ENCODE results near the gene USH2A.

DNA sequence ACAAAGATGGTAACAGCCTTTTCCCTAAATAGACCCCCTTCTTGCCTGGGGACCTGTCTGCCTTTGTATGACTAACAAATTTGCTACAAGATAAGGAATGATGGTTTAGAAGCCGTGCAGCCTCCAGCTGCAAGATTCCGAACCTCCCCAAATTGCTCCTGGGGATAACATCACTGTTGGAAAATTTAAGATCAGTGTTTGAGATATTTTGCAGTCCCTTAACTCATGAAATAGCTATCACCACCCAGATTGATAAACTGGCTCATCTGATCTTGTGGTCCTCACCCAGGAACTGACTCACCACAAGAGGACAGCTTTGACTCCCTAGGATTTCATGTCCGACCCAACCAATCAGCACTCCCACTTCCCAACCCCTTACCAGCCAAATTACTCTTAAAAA is 254.7 kb downstream of the USH2A start:
- TF ChIP-seq POLR2A (IDR thresholded peaks at IDR 0.05) (no peak), CTCF (IDR thresholded peaks at IDR 0.05) (no peak)

Data from tibial nerve (tissue), 3 donors.